ENCODE measurements around the gene ANKRD13D. TPM values are rescaled to one million over a fixed set of nuclear protein-coding genes. Genes with fewer than 3 reads are reported as not detected.
A peak's percentile ranks its signal among the peaks of the same experiment; 100 is the strongest.

Gene ANKRD13D
- total and polyA plus RNA-seq, 10 donors: 65.2 to 151 (median 126) TPM

- DNase-seq: peak; percentile 97
- intact Hi-C loops (cut with DNase I; ENCODE audit: low total_unique reads): no loop called here
- Histone ChIP-seq H3K36me3 (peaks cover 0 to 30% (median 8%) of the 10 kb centered on the region in 6 donors), H3K9me3 (no peaks in the 10 kb centered on the region), H3K27me3 (replicated peaks in 1 of 7) (peaks cover 0 to 12% (median 0%) of the 10 kb centered on the region in 7 donors), H3K27ac (peak overlapping the region in 7 of 8 donors; percentile 67 to 97 (median 71)), H3K4me1 (peaks cover 55 to 88% (median 73%) of the 10 kb centered on the region in 6 donors), H3K4me3 (peak overlapping the region in 1 of 8 donors; percentile 81)
- TF ChIP-seq POLR2A (IDR thresholded peaks at IDR 0.05) (no peak), POLR2AphosphoS5 (IDR thresholded peaks at IDR 0.05) (peak; percentile 46 to 78 (median 69)), CTCF (IDR thresholded peaks at IDR 0.05 in 8 of 11, conservative IDR thresholded peaks at IDR 0.05 in 3 of 11) (peak; percentile 77 to 88 (median 81))
- 12 to 38% (median 14%) methylated on average over 16 to 54 of the region's 54 CpGs for WGBS, 5 donors
Observed at GRCh38 chr11:67265633-67266448, 23.3 kb upstream of the ANKRD13D start.

GRCh38 chr11:67266449-67267187 lies 22.5 kb upstream of the ANKRD13D start, which contains the start of gene GRK2:
Gene GRK2, plus strand, starts transcription at chr11:67266473. Its CDS starts 227 bp downstream, at chr11:67266700.
- H3K4me1 ChIP-seq: peaks cover 63 to 88% (median 74%) of the 10 kb centered on the region in 6 donors
- peak; percentile 93 for DNase-seq
- WGBS, 5 donors: 0 to 3% (median 1%) methylated on average over 24 to 103 of the region's 103 CpGs
- TF ChIP-seq CTCF (IDR thresholded peaks at IDR 0.05 in 8 of 11, conservative IDR thresholded peaks at IDR 0.05 in 3 of 11) (peak in 1 of 11 experiments; percentile 13), POLR2A (IDR thresholded peaks at IDR 0.05) (no peak), POLR2AphosphoS5 (IDR thresholded peaks at IDR 0.05) (no peak)
- H3K4me3 ChIP-seq: peak within 1 kb of the TSS; percentile 81 to 100 (median 94)
- peaks cover 0 to 4% (median 0%) of the 10 kb centered on the region in 7 donors for H3K27me3 ChIP-seq (replicated peaks in 1 of 7)
- H3K36me3 ChIP-seq: peaks cover 0 to 38% (median 8%) of the 10 kb centered on the region in 6 donors
- intact Hi-C loops (cut with DNase I; ENCODE audit: low total_unique reads): no loop called here
- H3K27ac ChIP-seq: peak within 1 kb of the TSS; percentile 89 to 100 (median 97)
- no peaks in the 10 kb centered on the region for H3K9me3 ChIP-seq

- Histone ChIP-seq H3K4me3 (peak overlapping the region; percentile 81 to 100 (median 94)), H3K27me3 (replicated peaks in 1 of 7) (no peaks in the 10 kb centered on the region), H3K27ac (peak overlapping the region; percentile 89 to 100 (median 97)), H3K9me3 (no peaks in the 10 kb centered on the region), H3K4me1 (peaks cover 65 to 88% (median 74%) of the 10 kb centered on the region in 6 donors), H3K36me3 (peaks cover 0 to 46% (median 8%) of the 10 kb centered on the region in 6 donors)
- intact Hi-C loops (cut with DNase I; ENCODE audit: low total_unique reads): no loop called here
- peak; percentile 89 for DNase-seq
- TF ChIP-seq POLR2AphosphoS5 (IDR thresholded peaks at IDR 0.05) (peak; percentile 67 to 82 (median 69)), CTCF (IDR thresholded peaks at IDR 0.05 in 8 of 11, conservative IDR thresholded peaks at IDR 0.05 in 3 of 11) (no peak)
- 0 to 4% (median 2%) methylated on average over 23 to 30 of the region's 30 CpGs for WGBS, 5 donors
Observed at GRCh38 chr11:67267188-67268080, 21.7 kb upstream of the ANKRD13D start.
